A549 (cell line): ENCODE measurements around the gene LDHAL6B.

Experiments used
- BHLHE40 ChIP-seq: IDR thresholded peaks from 2 replicates; pipeline ENCODE4 v1.6.1; 2012; ENCODE audit warnings: low read depth, low read length, inconsistent platforms
- CBX2 ChIP-seq: fragments of 200-600 bp; sonication (generic); IDR thresholded peaks from 2 replicates; pipeline ENCODE4 v1.6.1; 2016; ENCODE audit warnings: low read depth, mild to moderate bottlenecking, borderline replicate concordance
- JUN ChIP-seq, 2 experiments: fragments of >200 bp; sonication (Bioruptor Twin); formaldehyde crosslinking; IDR thresholded peaks; 2 replicates in 1 of 2; 3 replicates in 1 of 2; pipeline ENCODE4 v1.6.1; 2016 to 2017
- KDM1A ChIP-seq: fragments of 200-600 bp; sonication (generic); IDR thresholded peaks from 2 replicates; pipeline ENCODE4 v1.6.1; 2016; ENCODE audit warnings: low read depth, mild to moderate bottlenecking
- POLR2A ChIP-seq: IDR thresholded peaks from 2 replicates; pipeline ENCODE4 v1.6.1; 2012; ENCODE audit warnings: mild to moderate bottlenecking, low read length
- TP53 ChIP-seq: fragments of 250-450 bp; sonication (Bioruptor Pico); IDR thresholded peaks from 2 replicates; pipeline ENCODE4 v1.5.0; 2021; ENCODE audit warnings: mild to moderate bottlenecking, moderate library complexity
- ZSCAN20 ChIP-seq: fragments of 250-450 bp; sonication (Bioruptor Pico); IDR thresholded peaks from 2 replicates; pipeline ENCODE4 v1.8.0; 2022; ENCODE audit warnings: mild to moderate bottlenecking, moderate library complexity
- TF ChIP-seq, protein P1 (sequence below): fragments of >200 bp; sonication (Bioruptor Twin); formaldehyde crosslinking; IDR thresholded peaks from 3 replicates; pipeline ENCODE4 v1.5.1; 2016
- TF ChIP-seq, protein P2 (sequence below): fragments of 150-350 bp; IDR thresholded peaks from 2 replicates; pipeline ENCODE4 v1.6.1; 2014; ENCODE audit warnings: low read depth, mild to moderate bottlenecking, low read length

DNA sequence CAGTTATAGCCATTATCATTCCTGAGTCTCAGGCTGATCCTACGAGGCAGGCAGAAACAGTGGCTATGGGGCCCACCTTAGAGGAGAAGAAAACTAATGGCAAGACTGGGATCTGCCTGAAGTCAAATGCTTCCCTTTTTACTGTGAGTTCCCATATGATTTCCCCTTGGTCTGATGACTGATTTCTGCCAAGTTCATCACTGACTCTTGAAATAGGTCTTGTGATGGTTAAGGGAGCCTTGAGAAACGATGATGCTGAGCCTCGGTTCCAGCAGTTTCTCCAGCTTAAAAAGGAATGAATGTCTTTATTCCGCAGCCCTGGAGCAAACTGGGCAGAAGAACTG lies 29.4 kb upstream of the LDHAL6B start:
- TF ChIP-seq CBX2 (no peak), KDM1A (no peak), BHLHE40 (no peak), JUN (IDR thresholded peaks at IDR 0.05) (no peak), ZSCAN20 (CRISPR knock-in tag) (no peak), POLR2A (no peak), TP53 (CRISPR knock-in tag) (no peak)
- TF ChIP-seq, protein P1, sequence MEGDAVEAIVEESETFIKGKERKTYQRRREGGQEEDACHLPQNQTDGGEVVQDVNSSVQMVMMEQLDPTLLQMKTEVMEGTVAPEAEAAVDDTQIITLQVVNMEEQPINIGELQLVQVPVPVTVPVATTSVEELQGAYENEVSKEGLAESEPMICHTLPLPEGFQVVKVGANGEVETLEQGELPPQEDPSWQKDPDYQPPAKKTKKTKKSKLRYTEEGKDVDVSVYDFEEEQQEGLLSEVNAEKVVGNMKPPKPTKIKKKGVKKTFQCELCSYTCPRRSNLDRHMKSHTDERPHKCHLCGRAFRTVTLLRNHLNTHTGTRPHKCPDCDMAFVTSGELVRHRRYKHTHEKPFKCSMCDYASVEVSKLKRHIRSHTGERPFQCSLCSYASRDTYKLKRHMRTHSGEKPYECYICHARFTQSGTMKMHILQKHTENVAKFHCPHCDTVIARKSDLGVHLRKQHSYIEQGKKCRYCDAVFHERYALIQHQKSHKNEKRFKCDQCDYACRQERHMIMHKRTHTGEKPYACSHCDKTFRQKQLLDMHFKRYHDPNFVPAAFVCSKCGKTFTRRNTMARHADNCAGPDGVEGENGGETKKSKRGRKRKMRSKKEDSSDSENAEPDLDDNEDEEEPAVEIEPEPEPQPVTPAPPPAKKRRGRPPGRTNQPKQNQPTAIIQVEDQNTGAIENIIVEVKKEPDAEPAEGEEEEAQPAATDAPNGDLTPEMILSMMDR: no peak
- TF ChIP-seq, protein P2, sequence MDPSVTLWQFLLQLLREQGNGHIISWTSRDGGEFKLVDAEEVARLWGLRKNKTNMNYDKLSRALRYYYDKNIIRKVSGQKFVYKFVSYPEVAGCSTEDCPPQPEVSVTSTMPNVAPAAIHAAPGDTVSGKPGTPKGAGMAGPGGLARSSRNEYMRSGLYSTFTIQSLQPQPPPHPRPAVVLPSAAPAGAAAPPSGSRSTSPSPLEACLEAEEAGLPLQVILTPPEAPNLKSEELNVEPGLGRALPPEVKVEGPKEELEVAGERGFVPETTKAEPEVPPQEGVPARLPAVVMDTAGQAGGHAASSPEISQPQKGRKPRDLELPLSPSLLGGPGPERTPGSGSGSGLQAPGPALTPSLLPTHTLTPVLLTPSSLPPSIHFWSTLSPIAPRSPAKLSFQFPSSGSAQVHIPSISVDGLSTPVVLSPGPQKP: no peak
